Islet of Langerhans (tissue), 1 donor: ENCODE measurements around the gene FCER1A.

Source experiments
- FAIRE-seq: peaks from one replicate; lab custom pipeline; 2011; peaks lifted over from hg19 to GRCh38; lab: Jason Lieb, UNC

Gene FCER1A

DNA sequence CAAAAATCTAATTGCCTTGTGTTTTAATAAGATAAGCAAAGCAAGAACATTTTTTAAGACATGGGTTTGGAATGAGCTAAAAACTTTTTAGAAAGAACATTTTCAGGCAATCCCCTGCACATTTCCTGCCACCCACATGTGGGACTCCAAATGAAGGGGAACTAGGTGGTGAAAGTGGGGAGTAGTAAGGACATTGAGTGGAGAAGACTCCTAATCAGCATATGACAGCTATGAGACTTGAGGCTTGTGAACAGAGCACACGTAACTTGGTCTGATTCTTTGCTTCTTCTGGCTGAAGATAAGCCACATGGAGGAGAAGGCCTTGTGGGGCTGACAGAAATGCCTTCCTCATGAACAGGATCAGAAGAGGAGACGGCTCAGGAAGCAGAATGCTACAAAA is 50.3 kb downstream of the FCER1A start:
- no peak for FAIRE-seq
